HCT116 (cell line): ENCODE data around the gene FOXP1. TPM values are rescaled to one million over a fixed set of nuclear protein-coding genes. Genes with fewer than 3 reads are reported as not detected.
"Not testable (repeated sequence)": the region's sequence is repeated elsewhere in the genome, so short reads cannot be mapped to it uniquely, and the experiment has no call there.

Experiments
- ATAC-seq: fragments of 200-7000 bp; cut with Tn5 transposase; 2 replicates; pipeline ENCODE4 v1.9.1; 2020; ENCODE audit warnings: mild to moderate bottlenecking, moderate library complexity
- BruUV-seq: library from RNA; stranded (reverse); fragments of 400-500 nt; replicated peaks from 2 replicates; lab custom pipeline; 2021; lab: Mats Ljungman, UMichigan
- CTCF ChIA-PET: fragments of 300-600 bp; sonication (Branson Sonifier 250); formaldehyde crosslinking; loops from one replicate; lab custom pipeline; 2021; ENCODE audit warnings: antibody characterized with exemption; lab: Charles Lee
- POLR2A ChIA-PET: fragments of 300-600, 350-600 bp; sonication (Branson Sonifier 250); formaldehyde crosslinking; loops from one replicate; lab custom pipeline; 2021; ENCODE audit warnings: antibody characterized with exemption; lab: Charles Lee
- RAD21 ChIA-PET, 2 experiments: fragments of 300-600 bp; sonication (Branson Sonifier 250); formaldehyde crosslinking; loops; one replicate each; lab custom pipeline; 2023; ENCODE audit warnings: low total read pairs in 2 of 2; ENCODE audit not compliant: uncharacterized antibody in 2 of 2, unreplicated experiment in 2 of 2, low non-redundant PET in 1 of 2; lab: Charles Lee
- DNase-seq: peaks from one replicate; pipeline ENCODE4 v3.0.0-alpha.2; 2010; ENCODE audit warnings: low read depth, low spot score
- H2AFZ ChIP-seq: fragments of 200-600 bp; shearing (Covaris generic), sonication (generic); 2 replicates; pipeline ENCODE4 v1.6.1; 2017; ENCODE audit warnings: low read depth, mixed run types, mixed read lengths, antibody characterized with exemption, low read length; ENCODE audit not compliant: poor library complexity, severe bottlenecking
- H3K27ac ChIP-seq: 2 replicates; pipeline ENCODE4 v1.5.1; 2012; ENCODE audit warnings: low read depth, low read length
- H3K27me3 ChIP-seq: fragments of 200-600 bp; sonication (generic); 2 replicates; pipeline ENCODE4 v1.6.1; 2016; ENCODE audit warnings: mixed run types, low read length, mixed read lengths; ENCODE audit not compliant: insufficient read depth
- H3K36me3 ChIP-seq, 2 experiments: fragments of 200-500 bp in 1 of 2; fragments of 200-600 bp in 1 of 2; sonication (Bioruptor generic) in 1 of 2; sonication (generic) in 1 of 2; 2 replicates each; pipeline versions ENCODE4 v1.5.1 to v1.6.1; 2014 to 2016; ENCODE audit warnings: low read length in 2 of 2, inconsistent platforms in 1 of 2, mixed read lengths in 1 of 2, mixed run types in 1 of 2; ENCODE audit not compliant: insufficient read depth in 2 of 2, control insufficient read depth in 1 of 2
- H3K4me1 ChIP-seq, 2 experiments: fragments of 200-600 bp in 1 of 2; sonication (generic) in 1 of 2; 2 replicates each; pipeline versions ENCODE4 v1.5.1 to v1.6.1; 2012 to 2017; ENCODE audit warnings: low read length in 2 of 2, inconsistent platforms in 1 of 2, mild to moderate bottlenecking in 1 of 2, mixed read lengths in 1 of 2, mixed run types in 1 of 2, moderate library complexity in 1 of 2; ENCODE audit not compliant: insufficient read depth in 2 of 2, control insufficient read depth in 1 of 2
- H3K4me2 ChIP-seq: fragments of 200-600 bp; sonication (generic); 2 replicates; pipeline ENCODE4 v1.6.1; 2017; ENCODE audit warnings: mixed run types, low read length, mixed read lengths
- H3K4me3 ChIP-seq, 2 experiments: fragments of 200-600 bp in 1 of 2; sonication (generic) in 1 of 2; replicated peaks in 1 of 2; 2 replicates each; pipeline ENCODE4 v1.5.1; 2011 to 2016; ENCODE audit warnings: low read length in 2 of 2, control low read depth in 1 of 2, low read depth in 1 of 2, mild to moderate bottlenecking in 1 of 2, mixed read lengths in 1 of 2, mixed run types in 1 of 2
- H3K79me2 ChIP-seq: fragments of 200-600 bp; sonication (generic); 2 replicates; pipeline ENCODE4 v1.6.1; 2017; ENCODE audit warnings: mild to moderate bottlenecking, mixed run types, low read length, moderate library complexity, mixed read lengths; ENCODE audit not compliant: insufficient read depth
- H3K9ac ChIP-seq: fragments of 200-600 bp; sonication (generic); 2 replicates; pipeline ENCODE4 v1.6.1; 2016; ENCODE audit warnings: low read length, mixed read lengths
- H3K9me2 ChIP-seq: fragments of 200-600 bp; sonication (generic), shearing (Covaris generic); 2 replicates; pipeline ENCODE4 v1.6.1; 2017; ENCODE audit warnings: mixed run types, mild to moderate bottlenecking, moderate library complexity; ENCODE audit not compliant: insufficient read depth
- H3K9me3 ChIP-seq, 2 experiments: fragments of 200-500 bp in 1 of 2; fragments of 200-600 bp in 1 of 2; sonication (Bioruptor generic) in 1 of 2; sonication (generic) in 1 of 2; 2 replicates each; pipeline ENCODE4 v1.6.1; 2014 to 2017; ENCODE audit warnings: low read length in 2 of 2, mixed read lengths in 2 of 2, inconsistent platforms in 1 of 2, low read depth in 1 of 2, mild to moderate bottlenecking in 1 of 2, mixed run types in 1 of 2, moderate library complexity in 1 of 2; ENCODE audit not compliant: control insufficient read depth in 1 of 2, insufficient read depth in 1 of 2
- H4K20me1 ChIP-seq: fragments of 200-600 bp; sonication (generic), shearing (Covaris generic); 2 replicates; pipeline ENCODE4 v1.6.1; 2017; ENCODE audit warnings: mixed run types, mild to moderate bottlenecking, moderate library complexity; ENCODE audit not compliant: insufficient read depth
- ATF3 ChIP-seq: IDR thresholded peaks from 2 replicates; pipeline ENCODE4 v1.6.1; 2012
- CEBPB ChIP-seq: IDR thresholded peaks from 2 replicates; pipeline ENCODE4 v1.6.1; 2012; ENCODE audit warnings: low read depth
- CTCF ChIP-seq, 3 experiments: fragments of 200-600 bp in 1 of 3; sonication (generic) in 1 of 3; IDR thresholded peaks in 2 of 3; conservative IDR thresholded peaks in 1 of 3; 2 replicates each; pipeline ENCODE4 v1.5.1; 2012 to 2017; ENCODE audit warnings: low read depth in 2 of 3, low read length in 2 of 3, antibody characterized with exemption in 1 of 3, borderline replicate concordance in 1 of 3, control low read depth in 1 of 3, mild to moderate bottlenecking in 1 of 3, mixed read lengths in 1 of 3, mixed run types in 1 of 3, moderate library complexity in 1 of 3; ENCODE audit not compliant: insufficient read depth in 1 of 3
- EGR1 ChIP-seq: IDR thresholded peaks from 2 replicates; pipeline ENCODE4 v1.6.1; 2012; ENCODE audit warnings: low read depth
- JUND ChIP-seq: IDR thresholded peaks from 2 replicates; pipeline ENCODE4 v1.6.1; 2012
- MAX ChIP-seq: IDR thresholded peaks from 2 replicates; pipeline ENCODE4 v1.6.1; 2012
- POLR2A ChIP-seq: IDR thresholded peaks from 2 replicates; pipeline ENCODE4 v1.7.0; 2011; ENCODE audit warnings: borderline replicate concordance; ENCODE audit not compliant: insufficient read depth, insufficient read length; ENCODE audit errors: extremely low read depth
- RAD21 ChIP-seq: IDR thresholded peaks from 2 replicates; pipeline ENCODE4 v1.6.1; 2012; ENCODE audit warnings: low read depth, mild to moderate bottlenecking
- REST ChIP-seq: IDR thresholded peaks from 2 replicates; pipeline ENCODE4 v1.6.1; 2012; ENCODE audit warnings: low read depth
- SIN3A ChIP-seq: IDR thresholded peaks from 2 replicates; pipeline ENCODE4 v1.6.1; 2012; ENCODE audit warnings: low read depth
- SP1 ChIP-seq: IDR thresholded peaks from 2 replicates; pipeline ENCODE4 v1.6.1; 2012; ENCODE audit warnings: low read depth
- TCF7L2 ChIP-seq: IDR thresholded peaks from 2 replicates; pipeline ENCODE4 v1.7.0; 2011; ENCODE audit warnings: borderline replicate concordance, inconsistent platforms; ENCODE audit not compliant: insufficient read depth, insufficient read length; ENCODE audit errors: extremely low read depth
- ZNF274 ChIP-seq: fragments of 200-500 bp; sonication (Bioruptor generic); IDR thresholded peaks from 2 replicates; pipeline ENCODE4 v1.6.1; 2014; ENCODE audit warnings: mild to moderate bottlenecking, low read depth, low read length, inconsistent platforms
- intact Hi-C: fragments of 100-400 bp; cut with micrococcal nuclease; formaldehyde crosslinking; loops from 2 replicates; pipeline ENCODE4 v1.10.0; 2022
- total RNA-seq: library from RNA; stranded (reverse); gene quantifications from one replicate; pipeline ENCODE4 v1.2.1, GENCODE V29; 2021; ENCODE audit not compliant: unreplicated experiment

The FOXP1 gene
- total RNA-seq, 1 experiment from 2014 or later: 11.4 TPM

- POLR2A ChIA-PET, H3K9me2 ChIP-seq, BruUV-seq, ATAC-seq, CTCF ChIA-PET, H2AFZ ChIP-seq, H3K4me1 ChIP-seq, H3K27ac ChIP-seq, H3K4me2 ChIP-seq, H3K79me2 ChIP-seq, H3K9ac ChIP-seq, intact Hi-C loops, DNase-seq, H3K9me3 ChIP-seq, H3K4me3 ChIP-seq, RAD21 ChIA-PET, H3K27me3 ChIP-seq, H3K36me3 ChIP-seq, H4K20me1 ChIP-seq: not testable (repeated sequence)
These were observed 568.9 kb downstream of the FOXP1 start for GRCh38 chr3:71014616-71015015.

GRCh38 chr3:71012971-71013370 lies 570.6 kb downstream of the FOXP1 start:
- H3K36me3 ChIP-seq: no peaks in the 10 kb centered on the region
- H3K9me2 ChIP-seq: no peaks in the 10 kb centered on the region
- H3K4me1 ChIP-seq: no peaks in the 10 kb centered on the region
- no TSS peak for BruUV-seq
- H3K79me2 ChIP-seq: no peaks in the 10 kb centered on the region
- RAD21 ChIA-PET: no interaction called here
- ATAC-seq (no peak), DNase-seq (no peak)
- H3K27me3 ChIP-seq: no peaks in the 10 kb centered on the region
- H4K20me1 ChIP-seq: no peaks in the 10 kb centered on the region
- no peak overlapping the region for H2AFZ ChIP-seq
- no peaks in the 10 kb centered on the region for H3K9me3 ChIP-seq
- H3K4me3 ChIP-seq: no peak overlapping the region
- CTCF ChIA-PET: no interaction called here
- no peak overlapping the region for H3K9ac ChIP-seq
- no peak overlapping the region for H3K4me2 ChIP-seq
- intact Hi-C loops: no loop called here
- POLR2A ChIA-PET: no interaction called here
- no peak overlapping the region for H3K27ac ChIP-seq
- TF ChIP-seq REST (no peak), MAX (no peak), TCF7L2 (no peak), POLR2A (no peak), ZNF274 (no peak), SP1 (no peak), ATF3 (no peak), RAD21 (no peak), JUND (no peak), CTCF (IDR thresholded peaks at IDR 0.05 in 2 of 3, conservative IDR thresholded peaks at IDR 0.05 in 1 of 3; ENCODE audit: borderline replicate concordance in 1 of 3, insufficient read depth in 1 of 3, low read depth in 2 of 3, low read length in 2 of 3) (no peak), EGR1 (no peak), SIN3A (no peak), CEBPB (no peak)
